Left lung (tissue), 10 donors: ENCODE results near the gene MRTFB. TPM values are rescaled to one million over a fixed set of nuclear protein-coding genes. Genes with fewer than 3 reads are reported as not detected.

Experiments
- ATAC-seq: fragments of 200-7000 bp; cut with Tn5 transposase; one replicate; pipeline ENCODE4 v1.9.1; 2020; ENCODE audit warnings: moderate library complexity
- DNase-seq, 4 donors: peaks; one replicate each; pipeline ENCODE4 v3.0.0-alpha.2; 2013 to 2020
- H3K27ac ChIP-seq, 2 donors: fragments of 200-600 bp; sonication (generic) in 1 of 2; one replicate each; pipeline versions ENCODE4 v1.5.0 to v1.8.0; 2020 to 2021
- H3K27me3 ChIP-seq, 2 donors: fragments of 200-600 bp; sonication (generic) in 1 of 2; one replicate each; pipeline versions ENCODE4 v1.5.0 to v1.8.0; 2020 to 2021
- H3K36me3 ChIP-seq, 2 donors: fragments of 200-600 bp; sonication (generic) in 1 of 2; one replicate each; pipeline versions ENCODE4 v1.5.0 to v1.8.0; 2020 to 2021
- H3K4me1 ChIP-seq, 2 donors: fragments of 200-600 bp; one replicate each; pipeline ENCODE4 v1.8.0; 2021
- H3K4me3 ChIP-seq, 2 donors: fragments of 200-600 bp; sonication (generic) in 1 of 2; one replicate each; pipeline versions ENCODE4 v1.5.0 to v1.8.0; 2020 to 2021; ENCODE audit warnings: mild to moderate bottlenecking in 1 of 2
- H3K9me3 ChIP-seq, 2 donors: fragments of 200-600 bp; sonication (generic) in 1 of 2; one replicate each; pipeline versions ENCODE4 v1.5.0 to v1.8.0; 2020 to 2021
- CTCF ChIP-seq, 2 donors: fragments of 200-600 bp; sonication (generic) in 1 of 2; IDR thresholded peaks; one replicate each; pipeline versions ENCODE4 v1.5.0 to v1.8.0; 2021; ENCODE audit warnings: antibody characterized with exemption in 2 of 2
- intact Hi-C, 2 donors: fragments of 100-400 bp; cut with DNase I; formaldehyde crosslinking; loops; one replicate each; pipeline versions ENCODE4 v1.11.2 to v1.14.2; 2022
- polyA plus RNA-seq, 6 donors: library from polyadenylated mRNA; unstranded; fragments of 120-200 nt; gene quantifications; one replicate each; pipeline ENCODE4 v1.2.1, GENCODE V29; 2013; ENCODE audit not compliant: insufficient read length in 6 of 6
- total RNA-seq, 2 donors: library from RNA; stranded (reverse); fragmentation: NEBNext Ultra II Directional; extraction: Animal tissue kit (Norgen Biotek cat#: 25700); gene quantifications; one replicate each; pipeline ENCODE4 v1.2.1, GENCODE V29; 2021
- donor health status: DM: no; HTN: yes; CAD: no.
- donor health status: DM: no; HTN: no; CAD: no.

The MRTFB gene
- total and polyA plus RNA-seq, 8 donors, result 34.4 to 48.9 (median 36.7) TPM

- Histone ChIP-seq H3K4me1 (peaks cover 6 to 23% of the 10 kb centered on the region in 2 donors), H3K4me3 (no peak overlapping the region), H3K27ac (no peak overlapping the region), H3K36me3 (no peaks in the 10 kb centered on the region), H3K9me3 (no peaks in the 10 kb centered on the region), H3K27me3 (no peaks in the 10 kb centered on the region)
- intact Hi-C loops, result no loop called here
- ATAC-seq (no peak), DNase-seq (no peak)
- TF ChIP-seq CTCF (IDR thresholded peaks at IDR 0.05), result no peak
Observed at GRCh38 chr16:14198012-14198411, 126.9 kb downstream of the MRTFB start.

GRCh38 chr16:14198572-14198971, 127.5 kb downstream of the MRTFB start:
- no peaks in the 10 kb centered on the region for H3K36me3 ChIP-seq
- TF ChIP-seq CTCF (IDR thresholded peaks at IDR 0.05), result no peak
- DNase-seq (no peak), ATAC-seq (no peak)
- no peaks in the 10 kb centered on the region for H3K9me3 ChIP-seq
- H3K27ac ChIP-seq, result no peak overlapping the region
- H3K4me1 ChIP-seq, result peaks cover 6 to 29% of the 10 kb centered on the region in 2 donors
- H3K4me3 ChIP-seq, result no peak overlapping the region
- no peaks in the 10 kb centered on the region for H3K27me3 ChIP-seq
- intact Hi-C loops, result no loop called here

GRCh38 chr16:14199199-14199598, 128.1 kb downstream of the MRTFB start:
- no peak overlapping the region for H3K27ac ChIP-seq
- intact Hi-C loops, result no loop called here
- no peak for ATAC-seq

GRCh38 chr16:14199624-14200023, 128.5 kb downstream of the MRTFB start:
- no peak for TF ChIP-seq CTCF (IDR thresholded peaks at IDR 0.05)
- H3K36me3 ChIP-seq, result no peaks in the 10 kb centered on the region
- DNase-seq (no peak), ATAC-seq (no peak)
- no peak overlapping the region for H3K27ac ChIP-seq
- no peaks in the 10 kb centered on the region for H3K27me3 ChIP-seq
- intact Hi-C loops, result no loop called here
- H3K4me1 ChIP-seq, result peaks cover 6 to 35% of the 10 kb centered on the region in 2 donors
- H3K4me3 ChIP-seq, result no peak overlapping the region
- no peaks in the 10 kb centered on the region for H3K9me3 ChIP-seq

More at GRCh38 chr16:14199199-14199598, 128.1 kb downstream of the MRTFB start:
- DNase-seq, result no peak
- Histone ChIP-seq H3K27me3 (no peaks in the 10 kb centered on the region), H3K36me3 (no peaks in the 10 kb centered on the region), H3K4me1 (peaks cover 6 to 35% of the 10 kb centered on the region in 2 donors), H3K4me3 (no peak overlapping the region), H3K9me3 (no peaks in the 10 kb centered on the region)
- no peak for TF ChIP-seq CTCF (IDR thresholded peaks at IDR 0.05)

- Histone ChIP-seq H3K4me1 (peaks cover 6 to 26% of the 10 kb centered on the region in 2 donors), H3K27ac (peak overlapping the region; percentile 33 to 50), H3K9me3 (no peaks in the 10 kb centered on the region), H3K27me3 (no peaks in the 10 kb centered on the region), H3K4me3 (no peak overlapping the region), H3K36me3 (no peaks in the 10 kb centered on the region)
- DNase-seq (no peak), ATAC-seq (no peak)
- TF ChIP-seq CTCF (IDR thresholded peaks at IDR 0.05), result no peak
- intact Hi-C loops, result no loop called here
Observed at GRCh38 chr16:14202095-14202494, 131.0 kb downstream of the MRTFB start.
